OCI-LY3 (cell line): ENCODE results near the gene SLC38A10.

ENCODE experiments used
- EZH2phosphoT487 ChIP-seq: fragments of 200-600 bp; shearing (Covaris generic); IDR thresholded peaks from 2 replicates; pipeline ENCODE4 v1.6.1; 2018; ENCODE audit warnings: antibody characterized with exemption, mixed run types, low read depth
- TF ChIP-seq, protein P1 (sequence below): fragments of 200-600, 300-600 bp; sonication (generic); IDR thresholded peaks from 2 replicates; pipeline ENCODE4 v1.5.1; 2014; ENCODE audit warnings: antibody characterized with exemption, low read length, low read depth

- TF ChIP-seq, protein P1, sequence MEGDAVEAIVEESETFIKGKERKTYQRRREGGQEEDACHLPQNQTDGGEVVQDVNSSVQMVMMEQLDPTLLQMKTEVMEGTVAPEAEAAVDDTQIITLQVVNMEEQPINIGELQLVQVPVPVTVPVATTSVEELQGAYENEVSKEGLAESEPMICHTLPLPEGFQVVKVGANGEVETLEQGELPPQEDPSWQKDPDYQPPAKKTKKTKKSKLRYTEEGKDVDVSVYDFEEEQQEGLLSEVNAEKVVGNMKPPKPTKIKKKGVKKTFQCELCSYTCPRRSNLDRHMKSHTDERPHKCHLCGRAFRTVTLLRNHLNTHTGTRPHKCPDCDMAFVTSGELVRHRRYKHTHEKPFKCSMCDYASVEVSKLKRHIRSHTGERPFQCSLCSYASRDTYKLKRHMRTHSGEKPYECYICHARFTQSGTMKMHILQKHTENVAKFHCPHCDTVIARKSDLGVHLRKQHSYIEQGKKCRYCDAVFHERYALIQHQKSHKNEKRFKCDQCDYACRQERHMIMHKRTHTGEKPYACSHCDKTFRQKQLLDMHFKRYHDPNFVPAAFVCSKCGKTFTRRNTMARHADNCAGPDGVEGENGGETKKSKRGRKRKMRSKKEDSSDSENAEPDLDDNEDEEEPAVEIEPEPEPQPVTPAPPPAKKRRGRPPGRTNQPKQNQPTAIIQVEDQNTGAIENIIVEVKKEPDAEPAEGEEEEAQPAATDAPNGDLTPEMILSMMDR, result no peak
- no peak for TF ChIP-seq EZH2phosphoT487
Observed at GRCh38 chr17:81249223-81250040, 45.7 kb downstream of the SLC38A10 start.
